ENCODE data around the gene IRGC. TPM values are rescaled to one million over a fixed set of nuclear protein-coding genes. Genes with fewer than 3 reads are reported as not detected.
"Not testable (repeated sequence)": the region's sequence is repeated elsewhere in the genome, so short reads cannot be mapped to it uniquely, and the experiment has no call there.

The IRGC gene
- total and polyA plus RNA-seq, 2 of the 4 experiments (the other 2 are of a cell fraction) = not detected

DNA sequence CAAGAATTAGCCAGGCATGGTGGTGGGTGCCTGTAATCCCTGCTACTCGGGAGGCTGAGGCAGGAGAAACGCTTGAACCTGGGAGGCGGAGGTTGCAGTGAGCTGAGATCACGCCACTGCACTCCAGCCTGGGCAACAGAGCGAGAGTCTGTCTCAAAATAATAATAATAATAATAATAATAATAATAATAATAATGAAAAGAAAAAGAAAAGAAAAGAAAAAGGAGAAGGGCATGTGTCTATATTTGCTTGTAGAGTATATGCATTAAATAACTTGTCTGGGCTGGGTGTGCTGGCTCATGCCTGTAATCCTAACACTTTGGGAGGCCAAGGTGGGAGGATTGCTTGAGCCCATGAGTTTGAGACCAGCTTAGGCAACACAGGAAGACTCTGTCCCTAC, 33.6 kb upstream of the IRGC start:
- POLR2A ChIA-PET (ENCODE audit: unreplicated experiment); H4K91ac ChIP-seq (ENCODE audit: insufficient read depth, low read depth, low read length); BruUV-seq (replicated peaks); H3K4ac ChIP-seq (ENCODE audit: low read depth, low read length); H3K27ac ChIP-seq (ENCODE audit: insufficient read depth, low read length); intact Hi-C loops (cut with micrococcal nuclease); H3K14ac ChIP-seq (replicated peaks; ENCODE audit: low read depth, low read length); H3K9me1 ChIP-seq (ENCODE audit: insufficient read depth, low read length); H3K36me3 ChIP-seq (ENCODE audit: control insufficient read depth, insufficient read depth, low read length); H2BK5ac ChIP-seq (ENCODE audit: low read depth, low read length, poor library complexity, severe bottlenecking); H4K5ac ChIP-seq (ENCODE audit: low read depth, low read length); H2AK5ac ChIP-seq (ENCODE audit: low read depth, low read length); H2AK9ac ChIP-seq (replicated peaks; ENCODE audit: low read depth, low read length, poor library complexity); H2BK20ac ChIP-seq (ENCODE audit: low read depth, low read length); H4K20me1 ChIP-seq (ENCODE audit: insufficient read depth, low read length); H3K56ac ChIP-seq (ENCODE audit: extremely low read depth, insufficient read depth, low read length); H3K79me1 ChIP-seq (ENCODE audit: low read depth in 1 of 2, low read length in 2 of 2); H2AFZ ChIP-seq (replicated peaks; ENCODE audit: low read length, poor library complexity); H2BK120ac ChIP-seq (ENCODE audit: low read depth, low read length); dilution Hi-C loops (cut with HindIII; ENCODE audit: low sequenced_read_pairs, unreplicated experiment); H3K4me1 ChIP-seq (ENCODE audit: control insufficient read depth, insufficient read depth, low read length); H3K27me3 ChIP-seq (ENCODE audit: control insufficient read depth, insufficient read depth, low read length); ATAC-seq (ENCODE audit: low read depth); H3K18ac ChIP-seq (ENCODE audit: low read depth, low read length); H3K9ac ChIP-seq (ENCODE audit: low read depth, low read length); H2BK15ac ChIP-seq (ENCODE audit: low read depth, low read length); H4K8ac ChIP-seq (ENCODE audit: low read depth in 2 of 2, low read length in 2 of 2); CTCF ChIA-PET; H3K4me2 ChIP-seq (ENCODE audit: low read depth, low read length); H3K23ac ChIP-seq (ENCODE audit: low read depth, low read length); H3K4me3 ChIP-seq (ENCODE audit: insufficient read depth, low read depth, low read length); DNase-seq; in situ Hi-C loops (cut with MboI; ENCODE audit: low sequenced_read_pairs); H3K9me3 ChIP-seq (ENCODE audit: control insufficient read depth, insufficient read depth, low read length): not testable (repeated sequence)
- no CpG with 5 or more reads among the region's 5 CpGs for WGBS, 2 experiments (ENCODE audit: extremely low coverage in 2 of 2, insufficient read length in 1 of 2)

Measured in IMR-90 (cell line).